SK-N-SH treated with all-trans-retinoic acid at 6 μM for 48 hours (cell line): ENCODE measurements around the gene POU5F2.

Source experiments
- ATAC-seq: fragments of 200-7000 bp; cut with Tn5 transposase; 3 replicates; pipeline ENCODE4 v1.9.1; 2020; ENCODE audit warnings: mild to moderate bottlenecking, moderate library complexity
- ARNTL ChIP-seq: fragments of 450-650 bp; formaldehyde crosslinking; IDR thresholded peaks from 2 replicates; pipeline ENCODE4 v1.5.0; 2020; ENCODE audit warnings: low read depth, mild to moderate bottlenecking, moderate library complexity, borderline replicate concordance
- BACH2 ChIP-seq: fragments of 250-450 bp; sonication (Bioruptor Pico); IDR thresholded peaks from 2 replicates; pipeline ENCODE4 v1.9.0; 2021; ENCODE audit warnings: mild to moderate bottlenecking, borderline replicate concordance
- ESRRG ChIP-seq: fragments of 250-450 bp; sonication (Bioruptor Pico); IDR thresholded peaks from 2 replicates; pipeline ENCODE4 v1.6.1; 2021; ENCODE audit warnings: mild to moderate bottlenecking
- GLIS3 ChIP-seq: fragments of 250-450 bp; sonication (Bioruptor Pico); IDR thresholded peaks from 2 replicates; pipeline ENCODE4 v1.5.0; 2020; ENCODE audit warnings: mild to moderate bottlenecking, moderate library complexity
- ISL1 ChIP-seq: fragments of 250-450 bp; sonication (Bioruptor Pico); IDR thresholded peaks from 2 replicates; pipeline ENCODE4 v2.1.2; 2022; ENCODE audit warnings: mild to moderate bottlenecking, moderate library complexity
- OSR1 ChIP-seq: fragments of 250-450 bp; sonication (Bioruptor Pico); IDR thresholded peaks from 2 replicates; pipeline ENCODE4 v1.8.0; 2022; ENCODE audit warnings: moderate library complexity, mild to moderate bottlenecking, inconsistent platforms
- PPARA ChIP-seq: fragments of 250-450 bp; sonication (Bioruptor Pico); IDR thresholded peaks from 2 replicates; pipeline ENCODE4 v1.5.0; 2020; ENCODE audit warnings: mild to moderate bottlenecking, borderline replicate concordance
- RARB ChIP-seq: fragments of 250-450 bp; sonication (Bioruptor Pico); IDR thresholded peaks from 2 replicates; pipeline ENCODE4 v1.8.0; 2021; ENCODE audit warnings: mild to moderate bottlenecking, moderate library complexity
- SNAI2 ChIP-seq: fragments of 250-450 bp; sonication (Bioruptor Pico); IDR thresholded peaks from 2 replicates; pipeline ENCODE4 v1.5.0; 2020; ENCODE audit warnings: mild to moderate bottlenecking, moderate library complexity
- TCF4 ChIP-seq: fragments of 250-450 bp; sonication (Bioruptor Pico); IDR thresholded peaks from 2 replicates; pipeline ENCODE4 v1.8.0; 2021; ENCODE audit warnings: mild to moderate bottlenecking, moderate library complexity, borderline replicate concordance
- ZC3H10 ChIP-seq: fragments of 250-450 bp; sonication (Bioruptor Pico); IDR thresholded peaks from 2 replicates; pipeline ENCODE4 v1.5.1; 2021; ENCODE audit warnings: mild to moderate bottlenecking, moderate library complexity
- ZFP3 ChIP-seq: fragments of 250-450 bp; sonication (Bioruptor Pico); IDR thresholded peaks from 2 replicates; pipeline ENCODE4 v1.5.0; 2020; ENCODE audit warnings: mild to moderate bottlenecking, moderate library complexity
- ZNF565 ChIP-seq: fragments of 450-650 bp; formaldehyde crosslinking; conservative IDR thresholded peaks from 2 replicates; pipeline ENCODE4 v1.5.0; 2020; ENCODE audit warnings: low read depth, mild to moderate bottlenecking, moderate library complexity
- ZNF8 ChIP-seq: fragments of 450-650 bp; formaldehyde crosslinking; IDR thresholded peaks from 2 replicates; pipeline ENCODE4 v1.5.0; 2020; ENCODE audit warnings: mild to moderate bottlenecking, moderate library complexity
- TF ChIP-seq, protein P1 (sequence below): fragments of 250-450 bp; sonication (Bioruptor Pico); IDR thresholded peaks from 2 replicates; pipeline ENCODE4 v1.8.0; 2021; ENCODE audit warnings: low read depth, mild to moderate bottlenecking, moderate library complexity, borderline replicate concordance
- TF ChIP-seq, protein P2 (sequence below): fragments of 250-450 bp; sonication (Bioruptor Pico); IDR thresholded peaks from 2 replicates; pipeline ENCODE4 v1.8.0; 2020; ENCODE audit warnings: mild to moderate bottlenecking, moderate library complexity, borderline replicate concordance
- TF ChIP-seq, protein P3 (sequence below): fragments of 250-450 bp; sonication (Bioruptor Pico); IDR thresholded peaks from 2 replicates; pipeline ENCODE4 v1.5.0; 2020; ENCODE audit warnings: mild to moderate bottlenecking, moderate library complexity
- TF ChIP-seq, protein P4 (sequence below): fragments of 250-450 bp; sonication (Bioruptor Pico); IDR thresholded peaks from 2 replicates; pipeline ENCODE4 v1.5.1; 2020; ENCODE audit warnings: low read depth, mild to moderate bottlenecking, moderate library complexity
- TF ChIP-seq, protein P5 (sequence below): fragments of 250-450 bp; sonication (Bioruptor Pico); IDR thresholded peaks from 2 replicates; pipeline ENCODE4 v1.5.1; 2021; ENCODE audit warnings: mild to moderate bottlenecking, moderate library complexity

The POU5F2 gene

DNA sequence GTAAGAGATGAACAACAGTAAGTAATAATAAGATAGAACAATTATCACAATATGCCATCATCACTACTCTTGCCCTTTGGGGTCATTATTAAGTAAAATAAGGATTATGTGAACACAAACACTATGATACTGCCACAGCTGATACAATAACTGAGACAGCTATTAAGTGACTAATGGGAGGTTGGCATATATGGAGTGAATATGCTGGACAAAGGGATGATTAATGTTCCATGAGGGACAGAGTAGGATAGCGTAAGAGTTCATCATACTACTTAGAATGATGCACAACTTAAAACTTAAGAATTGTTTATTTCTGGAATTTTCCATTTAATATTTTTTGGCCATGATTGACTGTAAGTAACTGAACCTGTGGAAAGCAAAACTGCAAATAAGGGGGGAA is 16.6 kb downstream of the POU5F2 start:
- no peak for ATAC-seq
- no peak for TF ChIP-seq ZNF565 (CRISPR knock-in tag)

DNA sequence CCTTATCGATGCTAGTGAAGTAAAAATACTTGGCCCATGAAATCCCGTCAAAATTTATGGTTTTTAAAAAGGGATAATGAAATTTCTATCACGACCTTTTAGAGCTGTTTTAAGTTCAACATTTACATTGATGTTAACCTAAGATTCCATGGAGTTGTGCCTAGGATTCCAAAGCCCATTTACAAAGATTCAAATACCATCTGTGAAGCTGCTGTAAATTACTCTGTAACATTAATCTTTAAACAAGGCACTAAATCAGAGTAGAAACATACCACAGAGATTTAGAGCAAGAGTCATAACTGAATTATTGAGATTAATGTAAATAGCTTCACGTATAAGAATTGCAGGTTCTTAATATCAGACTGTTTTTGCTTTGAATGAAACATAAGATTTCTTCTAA is 17.7 kb downstream of the POU5F2 start:
- ATAC-seq = no peak
- TF ChIP-seq, protein P1, sequence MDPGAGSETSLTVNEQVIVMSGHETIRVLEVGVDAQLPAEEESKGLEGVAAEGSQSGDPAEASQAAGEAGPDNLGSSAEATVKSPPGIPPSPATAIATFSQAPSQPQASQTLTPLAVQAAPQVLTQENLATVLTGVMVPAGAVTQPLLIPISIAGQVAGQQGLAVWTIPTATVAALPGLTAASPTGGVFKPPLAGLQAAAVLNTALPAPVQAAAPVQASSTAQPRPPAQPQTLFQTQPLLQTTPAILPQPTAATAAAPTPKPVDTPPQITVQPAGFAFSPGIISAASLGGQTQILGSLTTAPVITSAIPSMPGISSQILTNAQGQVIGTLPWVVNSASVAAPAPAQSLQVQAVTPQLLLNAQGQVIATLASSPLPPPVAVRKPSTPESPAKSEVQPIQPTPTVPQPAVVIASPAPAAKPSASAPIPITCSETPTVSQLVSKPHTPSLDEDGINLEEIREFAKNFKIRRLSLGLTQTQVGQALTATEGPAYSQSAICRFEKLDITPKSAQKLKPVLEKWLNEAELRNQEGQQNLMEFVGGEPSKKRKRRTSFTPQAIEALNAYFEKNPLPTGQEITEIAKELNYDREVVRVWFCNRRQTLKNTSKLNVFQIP (CRISPR knock-in tag) = no peak
- TF ChIP-seq ZFP3 (CRISPR knock-in tag) (no peak), ISL1 (CRISPR knock-in tag) (peak; percentile 51)

DNA sequence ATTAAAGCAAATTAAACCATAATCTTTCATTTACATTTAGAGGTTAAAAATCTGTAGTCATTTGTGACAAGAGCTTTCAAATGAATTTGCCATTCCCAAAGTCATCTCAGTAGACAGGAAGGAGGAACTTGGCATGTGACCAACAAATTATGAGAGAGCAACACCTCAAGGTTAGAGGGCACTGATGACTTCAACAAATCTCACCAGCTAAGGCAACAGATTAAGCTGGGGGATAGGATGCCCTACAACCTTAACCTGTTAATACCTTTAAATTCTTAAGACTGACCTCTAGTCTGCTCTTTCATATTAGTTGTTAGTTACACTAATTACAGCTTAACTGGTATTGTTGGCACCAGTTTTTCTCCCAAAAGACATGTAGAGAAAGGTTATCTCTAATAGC is 18.4 kb downstream of the POU5F2 start:
- no peak for ATAC-seq
- TF ChIP-seq, protein P2, sequence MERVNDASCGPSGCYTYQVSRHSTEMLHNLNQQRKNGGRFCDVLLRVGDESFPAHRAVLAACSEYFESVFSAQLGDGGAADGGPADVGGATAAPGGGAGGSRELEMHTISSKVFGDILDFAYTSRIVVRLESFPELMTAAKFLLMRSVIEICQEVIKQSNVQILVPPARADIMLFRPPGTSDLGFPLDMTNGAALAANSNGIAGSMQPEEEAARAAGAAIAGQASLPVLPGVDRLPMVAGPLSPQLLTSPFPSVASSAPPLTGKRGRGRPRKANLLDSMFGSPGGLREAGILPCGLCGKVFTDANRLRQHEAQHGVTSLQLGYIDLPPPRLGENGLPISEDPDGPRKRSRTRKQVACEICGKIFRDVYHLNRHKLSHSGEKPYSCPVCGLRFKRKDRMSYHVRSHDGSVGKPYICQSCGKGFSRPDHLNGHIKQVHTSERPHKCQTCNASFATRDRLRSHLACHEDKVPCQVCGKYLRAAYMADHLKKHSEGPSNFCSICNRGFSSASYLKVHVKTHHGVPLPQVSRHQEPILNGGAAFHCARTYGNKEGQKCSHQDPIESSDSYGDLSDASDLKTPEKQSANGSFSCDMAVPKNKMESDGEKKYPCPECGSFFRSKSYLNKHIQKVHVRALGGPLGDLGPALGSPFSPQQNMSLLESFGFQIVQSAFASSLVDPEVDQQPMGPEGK (CRISPR knock-in tag) = no peak

DNA sequence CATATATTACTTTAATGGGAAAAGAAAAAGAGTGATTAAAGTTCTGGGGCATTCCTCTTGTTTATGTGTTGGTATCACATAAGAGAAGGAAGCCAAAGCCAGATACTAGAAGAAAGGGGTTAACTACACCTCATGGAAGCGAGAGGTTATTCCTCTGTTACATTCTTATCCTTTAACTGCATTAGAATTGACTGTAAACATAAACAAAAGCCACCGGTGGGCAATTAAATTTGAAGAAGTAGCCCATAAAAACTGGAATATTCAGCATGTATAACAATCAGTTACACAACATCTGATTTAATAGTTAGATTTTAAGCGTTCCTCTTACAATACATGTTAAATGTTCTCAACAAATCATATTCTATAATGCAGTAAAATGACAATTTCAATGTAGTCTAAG is 18.8 kb downstream of the POU5F2 start:
- ATAC-seq = no peak
- TF ChIP-seq ZC3H10 (no peak), SNAI2 (no peak), ZNF565 (CRISPR knock-in tag) (no peak), GLIS3 (no peak), RARB (CRISPR knock-in tag) (no peak)
- TF ChIP-seq, protein P3, sequence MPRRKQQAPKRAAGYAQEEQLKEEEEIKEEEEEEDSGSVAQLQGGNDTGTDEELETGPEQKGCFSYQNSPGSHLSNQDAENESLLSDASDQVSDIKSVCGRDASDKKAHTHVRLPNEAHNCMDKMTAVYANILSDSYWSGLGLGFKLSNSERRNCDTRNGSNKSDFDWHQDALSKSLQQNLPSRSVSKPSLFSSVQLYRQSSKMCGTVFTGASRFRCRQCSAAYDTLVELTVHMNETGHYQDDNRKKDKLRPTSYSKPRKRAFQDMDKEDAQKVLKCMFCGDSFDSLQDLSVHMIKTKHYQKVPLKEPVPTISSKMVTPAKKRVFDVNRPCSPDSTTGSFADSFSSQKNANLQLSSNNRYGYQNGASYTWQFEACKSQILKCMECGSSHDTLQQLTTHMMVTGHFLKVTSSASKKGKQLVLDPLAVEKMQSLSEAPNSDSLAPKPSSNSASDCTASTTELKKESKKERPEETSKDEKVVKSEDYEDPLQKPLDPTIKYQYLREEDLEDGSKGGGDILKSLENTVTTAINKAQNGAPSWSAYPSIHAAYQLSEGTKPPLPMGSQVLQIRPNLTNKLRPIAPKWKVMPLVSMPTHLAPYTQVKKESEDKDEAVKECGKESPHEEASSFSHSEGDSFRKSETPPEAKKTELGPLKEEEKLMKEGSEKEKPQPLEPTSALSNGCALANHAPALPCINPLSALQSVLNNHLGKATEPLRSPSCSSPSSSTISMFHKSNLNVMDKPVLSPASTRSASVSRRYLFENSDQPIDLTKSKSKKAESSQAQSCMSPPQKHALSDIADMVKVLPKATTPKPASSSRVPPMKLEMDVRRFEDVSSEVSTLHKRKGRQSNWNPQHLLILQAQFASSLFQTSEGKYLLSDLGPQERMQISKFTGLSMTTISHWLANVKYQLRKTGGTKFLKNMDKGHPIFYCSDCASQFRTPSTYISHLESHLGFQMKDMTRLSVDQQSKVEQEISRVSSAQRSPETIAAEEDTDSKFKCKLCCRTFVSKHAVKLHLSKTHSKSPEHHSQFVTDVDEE (CRISPR knock-in tag) = no peak
- TF ChIP-seq, protein P2 (CRISPR knock-in tag) = no peak

DNA sequence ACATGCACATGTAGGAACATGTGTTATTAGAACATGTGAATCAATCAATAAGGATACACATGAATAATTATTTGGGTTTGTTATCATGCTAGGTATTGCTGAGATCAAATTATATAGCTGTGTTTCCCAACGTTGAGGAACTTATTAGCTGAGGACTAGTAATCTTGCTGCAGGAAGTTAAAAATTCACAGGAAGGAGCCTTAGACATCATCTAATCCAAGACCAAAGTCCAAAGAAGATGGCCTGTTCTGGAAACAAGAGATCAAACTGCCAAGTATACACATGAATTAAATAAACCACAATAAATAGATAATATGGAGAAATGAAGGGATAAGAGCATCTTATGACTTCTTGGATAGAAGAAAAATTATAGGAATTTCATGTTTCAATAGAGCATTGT is 19.9 kb downstream of the POU5F2 start:
- no peak for ATAC-seq
- TF ChIP-seq, protein P4, sequence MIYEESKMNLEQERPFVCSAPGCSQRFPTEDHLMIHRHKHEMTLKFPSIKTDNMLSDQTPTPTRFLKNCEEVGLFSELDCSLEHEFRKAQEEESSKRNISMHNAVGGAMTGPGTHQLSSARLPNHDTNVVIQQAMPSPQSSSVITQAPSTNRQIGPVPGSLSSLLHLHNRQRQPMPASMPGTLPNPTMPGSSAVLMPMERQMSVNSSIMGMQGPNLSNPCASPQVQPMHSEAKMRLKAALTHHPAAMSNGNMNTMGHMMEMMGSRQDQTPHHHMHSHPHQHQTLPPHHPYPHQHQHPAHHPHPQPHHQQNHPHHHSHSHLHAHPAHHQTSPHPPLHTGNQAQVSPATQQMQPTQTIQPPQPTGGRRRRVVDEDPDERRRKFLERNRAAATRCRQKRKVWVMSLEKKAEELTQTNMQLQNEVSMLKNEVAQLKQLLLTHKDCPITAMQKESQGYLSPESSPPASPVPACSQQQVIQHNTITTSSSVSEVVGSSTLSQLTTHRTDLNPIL (CRISPR knock-in tag) = no peak
- TF ChIP-seq PPARA (CRISPR knock-in tag) (no peak), ZNF8 (CRISPR knock-in tag) (no peak), BACH2 (CRISPR knock-in tag) (no peak), ZC3H10 (no peak), SNAI2 (no peak), ARNTL (CRISPR knock-in tag) (no peak), OSR1 (CRISPR knock-in tag) (no peak), ESRRG (CRISPR knock-in tag) (no peak), TCF4 (CRISPR knock-in tag) (no peak), RARB (CRISPR knock-in tag) (no peak), ZFP3 (CRISPR knock-in tag) (no peak)
- TF ChIP-seq, protein P5, sequence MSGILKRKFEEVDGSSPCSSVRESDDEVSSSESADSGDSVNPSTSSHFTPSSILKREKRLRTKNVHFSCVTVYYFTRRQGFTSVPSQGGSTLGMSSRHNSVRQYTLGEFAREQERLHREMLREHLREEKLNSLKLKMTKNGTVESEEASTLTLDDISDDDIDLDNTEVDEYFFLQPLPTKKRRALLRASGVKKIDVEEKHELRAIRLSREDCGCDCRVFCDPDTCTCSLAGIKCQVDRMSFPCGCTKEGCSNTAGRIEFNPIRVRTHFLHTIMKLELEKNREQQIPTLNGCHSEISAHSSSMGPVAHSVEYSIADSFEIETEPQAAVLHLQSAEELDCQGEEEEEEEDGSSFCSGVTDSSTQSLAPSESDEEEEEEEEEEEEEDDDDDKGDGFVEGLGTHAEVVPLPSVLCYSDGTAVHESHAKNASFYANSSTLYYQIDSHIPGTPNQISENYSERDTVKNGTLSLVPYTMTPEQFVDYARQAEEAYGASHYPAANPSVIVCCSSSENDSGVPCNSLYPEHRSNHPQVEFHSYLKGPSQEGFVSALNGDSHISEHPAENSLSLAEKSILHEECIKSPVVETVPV (CRISPR knock-in tag) = no peak
- TF ChIP-seq, all 23 proteins: peak for 0
